Measurements from ENCODE around the gene LRRC74B. TPM values are rescaled to one million over a fixed set of nuclear protein-coding genes. Genes with fewer than 3 reads are reported as not detected.

LRRC74B gene, protein sequence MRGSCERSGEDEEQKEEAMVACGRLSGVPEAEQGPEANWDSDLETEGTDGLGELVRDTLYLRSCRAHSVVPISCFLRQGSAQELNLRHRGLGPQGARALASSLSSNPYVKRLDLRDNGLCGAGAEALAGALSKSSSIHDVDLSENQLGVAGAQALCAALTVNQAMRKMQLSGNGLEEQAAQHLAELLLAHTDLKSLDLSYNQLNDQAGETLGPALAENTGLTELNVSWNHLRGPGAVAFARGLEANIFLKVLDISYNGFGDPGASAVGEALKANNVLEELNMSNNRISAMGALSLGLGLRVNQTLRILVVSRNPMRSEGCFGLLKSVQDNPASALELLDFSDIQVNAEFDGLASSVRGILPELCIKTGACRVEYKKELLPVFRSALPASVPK
- total RNA-seq, result not detected
- long read RNA-seq, result 0 reads

GRCh38 chr22:21045585-21046294, at the start of gene LRRC74B:
TSS of gene LRRC74B (plus strand) at chr22:21045946. CDS start at chr22:21045987, 41 bp downstream.
- TF ChIP-seq, protein P1, sequence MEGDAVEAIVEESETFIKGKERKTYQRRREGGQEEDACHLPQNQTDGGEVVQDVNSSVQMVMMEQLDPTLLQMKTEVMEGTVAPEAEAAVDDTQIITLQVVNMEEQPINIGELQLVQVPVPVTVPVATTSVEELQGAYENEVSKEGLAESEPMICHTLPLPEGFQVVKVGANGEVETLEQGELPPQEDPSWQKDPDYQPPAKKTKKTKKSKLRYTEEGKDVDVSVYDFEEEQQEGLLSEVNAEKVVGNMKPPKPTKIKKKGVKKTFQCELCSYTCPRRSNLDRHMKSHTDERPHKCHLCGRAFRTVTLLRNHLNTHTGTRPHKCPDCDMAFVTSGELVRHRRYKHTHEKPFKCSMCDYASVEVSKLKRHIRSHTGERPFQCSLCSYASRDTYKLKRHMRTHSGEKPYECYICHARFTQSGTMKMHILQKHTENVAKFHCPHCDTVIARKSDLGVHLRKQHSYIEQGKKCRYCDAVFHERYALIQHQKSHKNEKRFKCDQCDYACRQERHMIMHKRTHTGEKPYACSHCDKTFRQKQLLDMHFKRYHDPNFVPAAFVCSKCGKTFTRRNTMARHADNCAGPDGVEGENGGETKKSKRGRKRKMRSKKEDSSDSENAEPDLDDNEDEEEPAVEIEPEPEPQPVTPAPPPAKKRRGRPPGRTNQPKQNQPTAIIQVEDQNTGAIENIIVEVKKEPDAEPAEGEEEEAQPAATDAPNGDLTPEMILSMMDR (IDR thresholded peaks at IDR 0.05), result no peak
- TF ChIP-seq POLR2A (IDR thresholded peaks at IDR 0.05), result no peak
- H3K27ac ChIP-seq, result no peak within 1 kb of the TSS

DNA sequence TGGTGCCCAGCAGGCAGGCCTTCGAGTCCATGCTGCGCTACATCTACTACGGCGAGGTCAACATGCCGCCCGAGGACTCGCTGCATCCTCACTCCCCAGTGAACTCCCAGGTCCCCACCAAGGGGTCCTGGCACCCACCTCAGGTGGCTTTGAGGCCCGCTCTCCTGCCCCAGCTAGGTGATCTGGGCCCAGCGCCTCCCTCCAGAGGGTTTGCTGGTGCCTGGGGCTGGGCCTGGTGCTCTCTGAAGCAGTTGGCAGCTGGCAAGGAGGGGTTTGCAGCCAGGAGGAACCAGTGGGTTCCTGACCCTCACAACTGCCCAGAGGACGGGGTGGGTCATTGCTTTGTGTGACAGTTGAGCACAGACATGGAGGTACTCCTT, 49.7 kb upstream of the LRRC74B start:
- WGBS (ENCODE audit: insufficient coverage, low coverage, low lambda C conversion rate, missing lambda C conversion rate), result no CpG with 5 or more reads among the region's 10 CpGs
- Histone ChIP-seq H3K4me1 (peaks cover 0 to 10% (median 5%) of the 10 kb centered on the region in 4 donors), H3K27me3 (no peaks in the 10 kb centered on the region), H3K9me3 (no peaks in the 10 kb centered on the region), H3K27ac (no peak overlapping the region), H3K36me3 (peaks cover 0 to 40% (median 8%) of the 10 kb centered on the region in 4 donors), H3K4me3 (no peak overlapping the region)
- peak in 1 of 3 donors; percentile 38 for DNase-seq
- TF ChIP-seq, protein P1 (IDR thresholded peaks at IDR 0.05), result no peak
- no peak for TF ChIP-seq POLR2A (IDR thresholded peaks at IDR 0.05)
- ATAC-seq, result no peak
- intact Hi-C loops (cut with DNase I), result loop anchor here in 1 of 2 donors (10.0 kb wide), 1 partner anchor 51 kb away; no protein-coding TSS in a partner anchor

More at GRCh38 chr22:21045585-21046294, at the start of gene LRRC74B:
- no peaks in the 10 kb centered on the region for H3K36me3 ChIP-seq
- DNase-seq (peak; percentile 75 to 84 (median 84)), ATAC-seq (peak; percentile 82 to 95 (median 90))
- H3K4me1 ChIP-seq, result peaks cover 0 to 4% (median 0%) of the 10 kb centered on the region in 4 donors
- H3K4me3 ChIP-seq, result peak within 1 kb of the TSS in 2 of 3 donors; percentile 7 to 15
- intact Hi-C loops (cut with DNase I), result no loop called here
- 16% methylated on average over 14 of the region's 47 CpGs for WGBS (ENCODE audit: insufficient coverage, low coverage, low lambda C conversion rate, missing lambda C conversion rate)
- no peaks in the 10 kb centered on the region for H3K9me3 ChIP-seq
- no peaks in the 10 kb centered on the region for H3K27me3 ChIP-seq

DNA sequence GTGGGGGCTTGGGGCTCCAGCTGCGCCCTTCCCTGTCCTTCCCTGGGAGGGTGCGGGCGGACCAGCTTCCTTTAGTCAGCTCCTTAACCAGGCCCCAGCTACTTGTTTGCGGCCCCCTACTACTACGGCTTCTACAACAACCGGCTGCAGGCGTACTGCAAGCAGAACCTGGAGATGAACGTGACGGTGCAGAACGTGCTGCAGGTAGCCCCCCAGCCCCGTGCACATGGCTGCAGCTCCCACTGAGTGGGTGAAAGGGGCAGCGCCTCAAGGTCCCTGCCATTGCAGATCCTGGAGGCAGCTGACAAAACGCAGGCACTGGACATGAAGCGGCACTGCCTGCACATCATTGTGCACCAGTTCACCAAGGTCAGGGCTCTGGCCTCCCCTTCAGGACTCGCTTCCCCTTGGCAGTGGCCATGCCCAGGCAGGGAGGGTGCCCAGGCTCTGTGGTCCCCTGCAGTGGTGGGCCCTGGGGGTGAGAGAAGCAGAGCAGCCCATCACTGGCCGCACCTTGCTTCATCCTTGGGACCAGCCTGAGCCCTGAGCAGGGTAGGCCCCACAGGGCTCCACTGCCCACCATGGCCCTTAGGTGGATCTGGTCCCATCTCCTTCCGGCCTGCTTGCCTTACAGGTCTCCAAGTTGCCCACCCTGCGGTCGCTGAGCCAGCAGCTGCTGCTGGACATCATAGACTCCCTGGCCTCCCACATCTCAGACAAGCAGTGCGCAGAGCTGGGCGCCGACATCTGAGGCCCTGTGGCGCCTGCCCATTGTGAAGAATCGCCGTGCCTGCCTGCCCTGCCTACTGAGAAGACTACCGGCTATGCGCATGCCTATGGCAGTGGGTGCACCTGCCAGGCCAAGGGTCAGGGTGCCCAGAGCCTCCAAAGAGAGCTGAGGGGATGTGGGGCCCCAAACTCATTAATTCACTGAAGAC, 48.9 kb upstream of the LRRC74B start:
- Histone ChIP-seq H3K4me1 (peaks cover 0 to 14% (median 5%) of the 10 kb centered on the region in 4 donors), H3K4me3 (no peak overlapping the region), H3K9me3 (no peaks in the 10 kb centered on the region), H3K27ac (no peak overlapping the region), H3K27me3 (no peaks in the 10 kb centered on the region), H3K36me3 (peaks cover 0 to 34% (median 6%) of the 10 kb centered on the region in 4 donors)
- TF ChIP-seq, protein P1 (IDR thresholded peaks at IDR 0.05), result no peak
- TF ChIP-seq POLR2A (IDR thresholded peaks at IDR 0.05), result no peak
- peak in 1 of 3 donors; percentile 42 for DNase-seq
- no peak for ATAC-seq
- 80% methylated on average over 4 of the region's 27 CpGs for WGBS (ENCODE audit: insufficient coverage, low coverage, low lambda C conversion rate, missing lambda C conversion rate)
- intact Hi-C loops (cut with DNase I), result loop anchor here in 1 of 2 donors (10.0 kb wide), 1 partner anchor 52 kb away; no protein-coding TSS in a partner anchor
